HG02885 (cell line): ENCODE data around the gene SLC6A19.

ENCODE experiments used
- ATAC-seq: cut with Tn5 transposase; IDR thresholded peaks from one replicate; pipeline ENCODE4 v1.9.1; 2021; ENCODE audit warnings: mild to moderate bottlenecking; ENCODE audit not compliant: unreplicated experiment, poor library complexity

The SLC6A19 gene

GRCh38 chr5:1164696-1165630, 36.4 kb upstream of the SLC6A19 start:
- no peak for ATAC-seq

- no peak for ATAC-seq
These were observed 35.5 kb upstream of the SLC6A19 start for GRCh38 chr5:1165864-1166263.

- ATAC-seq = no peak
These were observed 35.0 kb upstream of the SLC6A19 start for GRCh38 chr5:1166370-1166769.

- no peak for ATAC-seq
These were observed 34.1 kb upstream of the SLC6A19 start for GRCh38 chr5:1167361-1167727.

- peak; percentile 78 for ATAC-seq
These were observed 33.4 kb upstream of the SLC6A19 start for GRCh38 chr5:1167728-1168709.

GRCh38 chr5:1168796-1169195, 32.6 kb upstream of the SLC6A19 start:
- ATAC-seq = no peak

GRCh38 chr5:1169211-1170115, 31.9 kb upstream of the SLC6A19 start:
- ATAC-seq = no peak

GRCh38 chr5:1171340-1171941, 30.0 kb upstream of the SLC6A19 start:
- no peak for ATAC-seq

- ATAC-seq = no peak
These were observed 29.3 kb upstream of the SLC6A19 start for GRCh38 chr5:1172007-1172581.

GRCh38 chr5:1172670-1173404, 28.6 kb upstream of the SLC6A19 start:
- no peak for ATAC-seq

GRCh38 chr5:1173485-1174070, 27.8 kb upstream of the SLC6A19 start:
- no peak for ATAC-seq

- ATAC-seq = no peak
These were observed 27.1 kb upstream of the SLC6A19 start for GRCh38 chr5:1174122-1174936.

GRCh38 chr5:1175015-1175414, 26.4 kb upstream of the SLC6A19 start:
- no peak for ATAC-seq

- ATAC-seq = no peak
These were observed 25.5 kb upstream of the SLC6A19 start for GRCh38 chr5:1175801-1176472.

- no peak for ATAC-seq
These were observed 24.7 kb upstream of the SLC6A19 start for GRCh38 chr5:1176473-1177391.
